Stimulated activated naive CD8-positive, alpha-beta T cell treated with anti-CD3 and anti-CD28 coated beads, Interleukin-15, amount 100 ng/mL, for 72 hours (primary cell): ENCODE measurements around the gene LFNG.

Experiments used
- ATAC-seq: fragments of 150-1000 bp; cut with Tn5 transposase; 2 replicates; pipeline ENCODE4 v1.10.0; 2021; ENCODE audit warnings: mild to moderate bottlenecking, moderate library complexity
- DNase-seq, 2 donors: peaks; one replicate each; pipeline ENCODE4 v3.0.0; 2021 to 2022
- H3K27ac Mint-ChIP-seq, 2 donors: one replicate each; pipeline ENCODE4 v1.8.0; 2022; ENCODE audit warnings: mild to moderate bottlenecking in 2 of 2, mixed read lengths in 2 of 2, moderate library complexity in 2 of 2
- H3K27me3 Mint-ChIP-seq: one replicate; pipeline ENCODE4 v1.8.0; 2022; ENCODE audit warnings: mixed read lengths
- H3K4me1 Mint-ChIP-seq: one replicate; pipeline ENCODE4 v1.8.0; 2022; ENCODE audit warnings: mild to moderate bottlenecking, mixed read lengths
- H3K4me3 Mint-ChIP-seq, 2 donors: one replicate each; pipeline ENCODE4 v1.8.0; 2022; ENCODE audit warnings: mild to moderate bottlenecking in 2 of 2, mixed read lengths in 2 of 2, moderate library complexity in 1 of 2
- H3K9me3 Mint-ChIP-seq, 2 donors: one replicate each; pipeline ENCODE4 v1.8.0; 2022; ENCODE audit warnings: mixed read lengths in 2 of 2

Gene LFNG

GRCh38 chr7:2571409-2571808 is 51.8 kb downstream of the LFNG start:
- ATAC-seq (no peak), DNase-seq (no peak)
- no peaks in the 10 kb centered on the region for H3K27me3 Mint-ChIP-seq
- H3K4me3 Mint-ChIP-seq = no peak overlapping the region
- H3K9me3 Mint-ChIP-seq = no peaks in the 10 kb centered on the region
- H3K27ac Mint-ChIP-seq = no peak overlapping the region
- peaks cover 12% of the 10 kb centered on the region for H3K4me1 Mint-ChIP-seq

DNA sequence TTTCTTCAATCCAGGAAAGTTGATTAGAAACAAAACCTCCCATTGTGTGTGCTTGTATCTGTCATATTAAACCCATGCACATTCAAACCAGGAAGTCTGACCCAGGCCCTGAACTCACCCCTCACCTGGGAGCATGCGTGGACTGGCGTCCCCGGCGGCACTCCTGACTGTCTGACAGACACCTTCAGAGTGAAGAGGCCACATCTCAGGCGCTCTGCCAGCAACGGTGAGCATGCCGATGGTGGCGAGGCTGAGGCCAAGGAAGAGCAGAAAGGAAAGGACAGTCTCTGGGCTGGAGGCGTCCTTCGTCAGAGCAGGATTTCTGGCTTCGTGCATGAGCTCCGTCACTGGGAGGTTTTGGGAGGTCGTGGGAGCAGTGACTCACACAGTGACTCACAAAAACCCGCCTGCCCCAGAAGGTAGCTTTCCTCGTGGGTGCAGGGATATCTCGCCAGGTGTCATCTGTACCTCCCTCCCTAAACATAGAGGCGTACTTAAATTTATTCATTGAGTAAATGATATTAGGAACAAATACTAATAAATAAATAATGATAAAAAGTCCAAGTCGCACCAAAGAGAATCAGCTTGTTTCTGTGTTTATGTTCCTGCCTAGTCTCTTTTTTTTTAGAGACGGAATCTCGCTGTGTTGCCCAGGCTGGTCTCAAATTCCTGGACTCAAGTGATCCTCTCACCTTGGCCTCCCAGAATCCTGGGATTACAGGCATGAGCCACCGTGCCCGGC is 52.7 kb downstream of the LFNG start:
- H3K9me3 Mint-ChIP-seq = no peaks in the 10 kb centered on the region
- peak overlapping the region in 1 of 2 donors; percentile 74 for H3K27ac Mint-ChIP-seq
- DNase-seq (no peak), ATAC-seq (no peak)
- no peak overlapping the region for H3K4me3 Mint-ChIP-seq
- H3K4me1 Mint-ChIP-seq = peaks cover 12% of the 10 kb centered on the region
- H3K27me3 Mint-ChIP-seq = no peaks in the 10 kb centered on the region

- ATAC-seq (no peak), DNase-seq (no peak)
- H3K27me3 Mint-ChIP-seq = no peaks in the 10 kb centered on the region
- H3K27ac Mint-ChIP-seq = no peak overlapping the region
- no peak overlapping the region for H3K4me3 Mint-ChIP-seq
- peaks cover 6% of the 10 kb centered on the region for H3K4me1 Mint-ChIP-seq
- no peaks in the 10 kb centered on the region for H3K9me3 Mint-ChIP-seq
Measured at GRCh38 chr7:2573761-2574160, 54.2 kb downstream of the LFNG start.

DNA sequence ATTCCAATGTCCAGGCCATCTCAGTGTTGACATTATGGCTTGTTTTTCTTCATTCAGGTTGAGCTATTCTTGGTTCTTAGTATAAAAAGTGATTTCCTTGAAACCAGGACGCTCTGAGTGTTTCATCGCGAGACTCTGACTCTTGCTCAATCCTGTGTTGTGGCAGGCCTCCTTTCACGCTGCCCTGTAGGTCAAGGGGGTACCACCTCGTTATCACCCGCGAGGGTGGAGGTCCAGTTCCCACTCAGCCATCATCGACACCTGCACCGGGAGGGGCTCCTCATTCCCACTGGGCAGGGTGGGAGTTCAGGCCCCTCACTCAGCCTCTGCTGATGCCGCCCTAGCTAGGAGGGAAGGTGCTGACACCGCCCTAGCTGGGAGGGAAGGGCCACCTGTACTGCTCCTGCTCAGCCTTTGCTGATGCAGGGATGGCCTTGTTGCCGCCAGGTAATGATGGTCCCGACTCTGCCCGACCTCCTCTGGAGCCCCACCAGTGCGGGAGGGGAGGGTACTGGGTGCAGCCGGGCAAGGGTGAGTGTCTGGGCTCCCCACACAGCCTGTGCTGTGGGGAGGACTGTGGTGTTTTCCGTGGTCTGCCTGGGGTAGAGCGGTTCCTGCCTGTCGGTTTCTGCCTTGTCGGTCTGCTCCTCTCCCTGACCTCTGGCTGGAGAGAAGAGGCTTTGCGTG is 55.6 kb downstream of the LFNG start:
- Mint-ChIP-seq H3K4me3 (no peak overlapping the region), H3K27me3 (no peaks in the 10 kb centered on the region), H3K4me1 (peaks cover 6% of the 10 kb centered on the region), H3K27ac (no peak overlapping the region), H3K9me3 (no peaks in the 10 kb centered on the region)
- DNase-seq = no peak
- ATAC-seq = no peak

GRCh38 chr7:2575733-2576340 is 56.3 kb downstream of the LFNG start:
- no peak overlapping the region for H3K27ac Mint-ChIP-seq

DNA sequence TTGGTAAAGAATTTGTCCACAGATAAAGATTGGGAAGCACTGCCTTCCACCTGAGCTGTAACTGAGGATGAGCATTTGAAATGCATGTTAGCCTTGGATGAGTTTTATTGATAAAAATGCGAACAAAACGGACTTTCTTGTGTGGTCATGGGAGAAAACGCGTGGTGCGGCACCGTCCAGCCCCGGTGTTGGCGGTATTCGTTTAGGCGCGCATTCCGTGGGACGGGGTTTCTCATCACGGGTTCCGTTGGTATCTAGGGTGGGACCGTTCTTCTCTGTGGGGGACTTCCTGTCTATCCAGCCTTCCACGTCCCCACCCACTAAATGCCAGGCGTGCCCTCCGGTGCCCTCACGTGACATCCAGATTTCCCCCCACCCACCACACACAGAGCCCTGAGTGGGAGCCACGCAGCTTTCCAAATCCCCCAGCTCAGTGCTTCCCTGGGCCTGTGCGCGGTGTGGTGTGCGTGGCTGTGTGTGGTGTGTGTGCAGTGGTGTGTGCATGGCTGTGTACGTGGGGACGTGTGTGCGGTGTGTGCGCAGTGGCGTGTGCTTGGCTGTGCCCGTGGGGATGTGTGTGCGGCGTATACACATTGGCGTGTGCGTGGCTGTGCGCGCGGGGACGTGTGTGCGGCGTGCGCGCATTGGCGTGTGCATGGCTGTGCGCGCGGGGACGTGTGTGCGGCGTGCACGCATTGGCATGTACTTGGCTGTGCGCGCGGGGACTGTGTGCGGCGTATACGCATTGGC is 57.3 kb downstream of the LFNG start:
- no peak overlapping the region for H3K4me3 Mint-ChIP-seq
- no peak overlapping the region for H3K27ac Mint-ChIP-seq
- H3K27me3 Mint-ChIP-seq = no peaks in the 10 kb centered on the region
- no peak for DNase-seq
- no peaks in the 10 kb centered on the region for H3K9me3 Mint-ChIP-seq
- ATAC-seq = no peak
- H3K4me1 Mint-ChIP-seq = peaks cover 5% of the 10 kb centered on the region

More at GRCh38 chr7:2575733-2576340, 56.3 kb downstream of the LFNG start:
- H3K4me1 Mint-ChIP-seq = peaks cover 6% of the 10 kb centered on the region
- ATAC-seq (no peak), DNase-seq (no peak)
- H3K9me3 Mint-ChIP-seq = no peaks in the 10 kb centered on the region
- H3K4me3 Mint-ChIP-seq = no peak overlapping the region
- H3K27me3 Mint-ChIP-seq = no peaks in the 10 kb centered on the region
